Measurements from ENCODE around the gene ABCC8.

The ABCC8 gene

DNA sequence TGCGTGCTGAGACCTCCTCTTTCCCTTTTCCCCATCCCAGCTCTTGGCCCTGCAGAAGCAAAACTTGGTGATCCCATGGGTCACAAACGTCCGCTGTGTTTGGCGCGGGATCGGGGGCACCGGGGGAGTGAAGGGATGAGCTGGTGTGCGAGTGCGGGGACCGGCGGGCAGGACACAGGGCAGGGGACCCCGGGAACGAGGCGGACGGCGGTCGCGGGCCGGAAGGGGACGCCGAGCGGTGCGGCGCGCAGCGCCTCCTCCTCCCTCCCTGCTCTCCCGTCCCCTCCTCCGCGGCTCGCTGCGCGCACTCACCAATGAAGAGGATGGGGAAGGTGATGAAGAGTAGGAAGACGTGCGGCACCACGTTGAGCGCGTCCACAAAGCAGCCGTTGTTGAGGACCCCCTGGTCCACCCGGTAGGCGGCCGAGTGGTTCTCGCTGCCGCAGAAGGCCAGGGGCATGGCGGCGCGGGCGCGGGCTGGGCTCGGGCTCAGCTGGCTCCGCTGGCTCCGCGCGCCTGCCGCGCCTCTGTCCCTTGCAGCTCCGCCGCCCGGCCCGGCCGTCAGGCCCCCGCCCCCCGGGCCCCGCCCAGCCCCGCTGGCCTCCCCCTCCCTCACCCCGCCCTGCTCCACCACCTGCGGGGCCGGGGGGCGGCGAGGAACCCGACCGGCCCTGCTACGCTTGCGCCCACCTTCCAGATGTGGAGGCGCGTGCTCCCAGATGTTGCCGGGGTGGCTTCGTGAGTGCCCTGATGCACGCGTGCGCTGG lies at the start of gene ABCC8:
ABCC8 (minus strand) TSS at position 529 of the 767 bp plus-strand sequence; CDS start at position 460, 69 bp downstream.
- peak; percentile 40 for DNase-seq

- DNase-seq: no peak
These were observed 49.7 kb upstream of the ABCC8 start for GRCh38 chr11:17526326-17526725.

DNA sequence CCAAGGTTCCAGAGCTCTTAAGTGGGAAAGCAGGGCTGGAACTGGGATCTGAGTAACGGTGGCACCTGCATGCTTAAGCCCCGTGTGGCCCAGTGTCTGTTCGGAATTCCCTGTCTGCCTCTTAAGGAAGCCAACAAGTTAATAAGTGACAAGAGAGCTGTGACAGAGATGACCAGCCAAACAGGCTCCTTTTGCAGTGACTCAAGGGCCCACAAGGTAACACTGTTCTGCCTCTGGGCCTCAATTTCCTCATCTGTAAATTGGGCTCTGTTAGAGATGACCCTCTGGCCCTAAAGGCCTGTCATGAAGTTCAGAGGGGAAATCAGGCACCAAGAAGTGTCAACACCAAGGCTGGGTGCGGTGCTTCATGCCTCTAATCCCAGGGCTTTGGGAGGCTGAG lies 48.9 kb upstream of the ABCC8 start:
- DNase-seq: no peak

GRCh38 chr11:17524221-17524620 lies 47.6 kb upstream of the ABCC8 start:
- no peak for DNase-seq

DNA sequence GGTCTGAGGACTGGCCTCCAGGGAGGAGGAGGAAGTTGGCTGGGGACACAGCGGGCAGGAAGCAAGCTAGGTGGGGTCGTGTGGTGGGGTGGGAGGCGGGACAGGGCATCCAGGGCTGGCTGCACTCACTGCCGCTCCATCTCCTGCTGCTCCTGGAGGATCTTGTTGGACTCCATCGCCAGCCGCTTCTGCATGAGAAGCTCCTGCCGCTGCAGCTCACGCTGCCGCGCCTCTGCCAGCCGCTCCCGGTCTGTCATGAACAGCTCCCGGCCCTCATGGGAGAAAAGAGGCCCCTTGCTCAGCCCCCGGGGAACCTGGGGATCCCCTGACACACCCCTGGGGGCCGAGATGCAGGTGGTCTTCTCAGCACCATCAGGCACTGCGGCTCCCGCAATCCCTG lies 46.0 kb upstream of the ABCC8 start:
- no peak for DNase-seq

- no peak for DNase-seq
These were observed 44.7 kb upstream of the ABCC8 start for GRCh38 chr11:17521106-17521900.

DNA sequence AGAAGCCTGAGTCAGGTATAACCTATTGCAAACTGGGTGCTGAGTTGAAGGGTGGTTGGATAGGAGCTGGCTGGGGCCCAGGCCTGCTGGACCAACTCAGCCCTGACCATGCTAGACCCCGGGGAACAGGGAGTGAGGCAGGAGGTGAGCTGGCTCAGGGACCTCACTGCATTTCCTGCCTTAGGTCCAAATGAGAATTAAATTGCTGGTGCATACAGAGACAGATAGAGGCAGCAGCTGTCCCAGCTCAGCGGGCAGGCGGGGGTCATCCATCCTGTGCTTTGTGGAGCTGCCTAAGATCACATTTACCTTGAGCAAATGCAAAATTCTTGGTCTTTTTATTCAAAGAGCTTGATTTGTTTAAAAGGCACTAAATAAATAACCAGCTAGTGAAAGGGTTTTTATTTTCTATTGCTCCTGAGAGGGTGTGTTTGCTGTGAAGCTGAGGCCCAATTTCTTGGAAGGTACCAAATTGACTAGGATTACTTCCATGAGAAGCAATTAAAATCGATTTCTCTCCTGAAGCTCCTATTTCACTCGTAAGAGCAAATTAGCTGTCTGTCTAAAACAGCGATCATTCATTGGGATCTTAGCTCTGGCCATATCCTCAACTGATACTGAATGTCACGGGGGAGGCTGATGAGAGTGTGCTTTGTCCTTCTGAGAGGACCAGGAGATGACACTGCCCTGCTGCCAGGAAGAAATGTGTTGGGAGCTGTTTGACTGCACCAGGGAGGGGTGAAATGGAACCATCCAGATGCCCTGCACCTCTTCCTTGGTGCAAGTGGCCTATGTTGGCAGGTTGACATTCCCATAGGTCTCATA lies 42.6 kb upstream of the ABCC8 start:
- no peak for DNase-seq

GRCh38 chr11:17518366-17518765 lies 41.7 kb upstream of the ABCC8 start:
- no peak for DNase-seq

DNA sequence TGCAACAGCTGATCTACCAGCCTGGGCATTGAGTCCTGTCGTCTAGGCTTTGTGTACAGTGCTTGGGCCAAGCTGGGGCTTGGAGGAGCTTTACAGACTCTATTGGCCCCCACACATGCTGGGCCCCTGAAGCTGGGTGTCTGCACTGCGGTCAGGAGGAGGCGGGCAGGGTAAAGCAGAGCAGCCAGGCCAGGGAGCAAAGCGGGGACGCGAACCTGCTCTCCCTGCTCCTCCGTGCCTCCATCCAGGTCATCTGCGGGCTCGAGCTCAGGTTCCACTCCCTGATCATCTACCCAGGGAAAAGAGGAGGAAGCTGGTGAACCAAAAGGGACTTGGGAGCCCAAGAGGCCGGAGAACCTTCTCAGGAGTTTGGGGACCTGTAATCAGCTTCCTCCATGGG lies 40.5 kb upstream of the ABCC8 start:
- no peak for DNase-seq

- no peak for DNase-seq
These were observed 40.0 kb upstream of the ABCC8 start for GRCh38 chr11:17516551-17517150.

DNA sequence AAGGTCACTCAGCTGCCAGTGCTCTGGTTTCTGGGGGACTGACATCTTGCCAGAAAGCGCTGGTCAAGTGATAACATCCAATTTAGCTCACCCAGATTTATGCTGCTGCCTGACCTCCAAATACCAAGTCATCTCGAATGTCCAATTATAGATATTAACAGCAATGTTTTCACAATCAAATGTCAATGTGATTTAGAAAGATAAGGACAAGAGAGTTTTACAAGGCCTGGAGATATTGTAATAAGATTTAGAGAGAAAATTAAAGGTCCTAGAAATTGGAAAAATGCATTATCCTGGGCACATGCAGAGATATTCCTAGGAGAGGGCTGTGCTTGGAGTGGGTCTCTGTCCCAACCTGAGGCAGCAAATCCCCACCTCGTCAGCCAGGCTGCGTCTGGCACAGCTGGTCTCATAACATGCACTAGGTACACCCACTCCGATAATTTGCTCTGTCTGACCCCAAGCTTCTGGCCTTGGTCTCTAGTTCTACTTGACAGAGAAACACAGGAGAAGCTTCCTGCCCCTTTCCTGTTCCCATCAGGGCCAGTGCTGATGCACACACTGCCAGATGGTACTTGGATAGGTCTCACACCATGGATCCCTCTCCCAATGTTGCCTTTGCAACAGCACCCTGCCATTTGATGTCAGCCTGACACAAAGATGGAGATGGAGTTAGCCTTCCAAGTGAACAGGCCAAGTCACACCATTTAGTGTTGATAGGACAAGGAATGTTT lies 39.0 kb upstream of the ABCC8 start:
- no peak for DNase-seq

DNA sequence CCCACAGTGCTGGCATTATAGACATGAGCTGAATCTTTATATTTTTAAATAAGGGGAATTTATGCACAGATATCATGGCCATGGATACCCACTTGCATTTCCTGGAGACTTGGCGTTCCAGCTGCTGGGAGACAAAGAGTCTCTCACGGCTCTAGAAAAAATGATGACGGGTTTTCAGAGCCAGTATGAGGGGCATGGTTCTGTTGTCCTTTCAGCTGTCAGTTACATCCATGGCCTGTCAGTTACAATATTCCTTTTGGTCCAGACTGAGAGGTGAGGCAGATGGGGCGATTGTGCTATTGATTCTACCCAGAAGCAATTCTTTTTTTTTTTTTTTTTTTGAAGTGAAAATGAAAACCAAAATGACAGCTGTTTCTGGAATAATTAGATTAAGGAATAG lies 37.8 kb upstream of the ABCC8 start:
- no peak for DNase-seq

- no peak for DNase-seq
These were observed 37.2 kb upstream of the ABCC8 start for GRCh38 chr11:17513853-17514252.

GRCh38 chr11:17512101-17512500 lies 35.5 kb upstream of the ABCC8 start:
- DNase-seq: no peak

- no peak for DNase-seq
These were observed 34.9 kb upstream of the ABCC8 start for GRCh38 chr11:17511571-17511970.

GRCh38 chr11:17510507-17511206 lies 34.0 kb upstream of the ABCC8 start:
- DNase-seq: no peak

DNA sequence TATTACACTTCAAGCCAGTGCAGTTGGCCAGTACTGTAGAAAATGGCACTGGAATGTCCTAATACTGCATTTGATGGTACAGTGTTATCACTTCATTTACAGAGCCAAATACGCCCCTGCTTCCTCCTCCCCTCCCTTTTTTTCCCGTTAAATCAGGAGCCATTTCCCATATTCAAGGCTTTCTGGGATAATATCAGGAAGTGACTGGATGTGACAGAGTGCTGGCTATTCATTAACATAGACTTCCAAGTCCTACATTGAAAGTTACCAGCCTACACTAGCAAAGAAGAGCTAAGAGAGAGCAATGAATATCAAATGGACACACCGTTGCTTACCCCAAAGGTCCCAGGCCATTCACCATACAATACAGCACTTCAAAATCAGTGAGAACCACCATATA lies 32.1 kb upstream of the ABCC8 start:
- DNase-seq: no peak

DNA sequence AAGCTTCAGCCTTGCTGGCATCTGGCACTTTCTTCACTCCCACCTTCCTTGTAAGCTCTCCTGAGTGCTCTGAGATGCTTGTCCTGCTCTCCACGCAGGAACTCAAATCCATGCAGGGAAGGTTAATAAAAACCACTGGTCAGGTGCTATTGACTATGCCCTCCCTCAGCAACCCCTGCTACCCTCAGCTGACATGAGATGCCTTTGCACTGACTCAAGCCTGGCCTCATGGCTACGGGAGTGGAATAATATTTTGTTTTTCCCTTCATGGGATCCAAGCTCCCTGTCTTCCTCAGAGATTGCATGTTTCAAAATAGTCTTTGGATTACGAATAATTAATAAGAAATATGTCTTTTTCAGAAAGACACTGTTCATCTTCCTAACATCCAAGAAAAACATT lies 31.7 kb upstream of the ABCC8 start:
- no peak for DNase-seq

DNA sequence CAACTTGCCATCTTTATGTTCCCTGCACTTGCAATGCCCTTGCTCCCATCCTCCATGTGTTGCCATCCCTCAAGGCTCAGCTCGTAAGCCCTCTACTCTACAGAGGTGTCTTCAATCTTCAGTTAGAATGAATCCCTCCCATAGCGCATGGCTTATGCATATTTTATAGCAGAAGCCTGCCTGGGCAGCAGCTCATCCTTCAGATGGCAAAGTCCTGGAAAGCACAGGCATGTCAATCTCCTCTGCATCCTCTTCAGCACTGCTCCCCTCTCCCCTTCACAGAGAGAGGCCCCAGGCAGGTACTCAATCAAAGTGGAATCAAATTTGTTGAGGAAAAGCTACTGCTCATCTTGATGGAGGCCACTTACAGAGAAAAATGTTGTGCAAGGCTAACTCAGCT lies 31.1 kb upstream of the ABCC8 start:
- no peak for DNase-seq

DNA sequence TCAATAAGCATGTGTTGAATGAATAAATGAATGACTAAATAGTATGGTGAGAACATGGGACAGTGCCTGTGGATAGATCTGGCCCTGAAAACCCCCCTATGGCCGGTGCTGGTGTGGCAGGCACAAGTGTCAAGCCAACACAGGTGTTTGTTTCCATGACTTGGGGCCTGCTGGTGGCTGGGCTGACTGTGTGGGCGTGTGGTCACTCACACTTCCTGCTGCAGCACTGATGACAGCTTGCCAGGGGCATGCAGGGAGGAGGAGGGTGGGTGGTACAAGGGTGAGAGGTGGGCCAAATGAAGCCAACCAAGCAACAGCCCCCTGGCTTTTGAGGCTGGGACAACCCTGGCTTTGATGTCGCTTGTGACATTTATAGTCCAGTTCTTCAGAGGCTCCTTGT lies 30.3 kb upstream of the ABCC8 start:
- no peak for DNase-seq

GRCh38 chr11:17506314-17506713 lies 29.7 kb upstream of the ABCC8 start:
- no peak for DNase-seq

DNA sequence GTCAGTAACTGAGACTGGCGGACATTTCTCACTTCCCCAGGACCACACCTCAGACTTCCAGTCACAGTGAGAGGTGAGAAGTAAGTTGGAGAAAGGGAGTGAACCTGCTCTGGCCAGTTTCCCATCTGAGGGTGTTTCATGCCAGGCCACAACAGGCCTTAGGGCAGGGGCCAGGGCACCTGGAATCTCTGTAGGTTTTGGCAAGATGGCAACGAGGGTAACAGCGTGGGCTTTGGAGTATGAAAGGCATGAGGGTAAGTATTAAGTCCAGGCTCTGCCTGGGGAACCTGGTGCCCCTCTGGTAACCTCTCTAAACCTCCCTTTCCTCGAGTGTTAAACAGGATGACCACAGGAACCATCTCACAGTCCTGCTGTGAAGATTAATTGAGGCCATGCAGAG lies 28.5 kb upstream of the ABCC8 start:
- no peak for DNase-seq
